Epithelial cell of prostate (primary cell): ENCODE data around the gene TNFRSF8.

Experiments used
- DNase-seq: peaks from one replicate; pipeline ENCODE4 v3.0.0-alpha.2; 2011; ENCODE audit warnings: low read depth, low spot score
- H3K27ac ChIP-seq: fragments of 450-650 bp; 2 replicates; pipeline ENCODE4 v1.5.1; 2017; ENCODE audit warnings: mild to moderate bottlenecking

TNFRSF8 gene

GRCh38 chr1:12168451-12169160 is 105.5 kb downstream of the TNFRSF8 start:
- no peak overlapping the region for H3K27ac ChIP-seq

GRCh38 chr1:12169442-12170135 is 106.5 kb downstream of the TNFRSF8 start:
- no peak overlapping the region for H3K27ac ChIP-seq
- no peak for DNase-seq

More at GRCh38 chr1:12168451-12169160, 105.5 kb downstream of the TNFRSF8 start:
- DNase-seq: no peak

- no peak for DNase-seq
- no peak overlapping the region for H3K27ac ChIP-seq
Measured at GRCh38 chr1:12170263-12170671, 107.2 kb downstream of the TNFRSF8 start.

- H3K27ac ChIP-seq: no peak overlapping the region
Measured at GRCh38 chr1:12171206-12172041, 108.3 kb downstream of the TNFRSF8 start.

GRCh38 chr1:12172042-12172851 is 109.1 kb downstream of the TNFRSF8 start:
- no peak overlapping the region for H3K27ac ChIP-seq
- DNase-seq: no peak

More at GRCh38 chr1:12171206-12172041, 108.3 kb downstream of the TNFRSF8 start:
- no peak for DNase-seq

GRCh38 chr1:12173041-12173509 is 110.0 kb downstream of the TNFRSF8 start:
- H3K27ac ChIP-seq: no peak overlapping the region
- no peak for DNase-seq

- no peak overlapping the region for H3K27ac ChIP-seq
- no peak for DNase-seq
Measured at GRCh38 chr1:12173631-12174121, 110.6 kb downstream of the TNFRSF8 start.

GRCh38 chr1:12174924-12175810 is 112.1 kb downstream of the TNFRSF8 start:
- H3K27ac ChIP-seq: no peak overlapping the region

GRCh38 chr1:12176298-12177118 is 113.4 kb downstream of the TNFRSF8 start:
- DNase-seq: no peak
- no peak overlapping the region for H3K27ac ChIP-seq

More at GRCh38 chr1:12174924-12175810, 112.1 kb downstream of the TNFRSF8 start:
- DNase-seq: no peak

- DNase-seq: no peak
- no peak overlapping the region for H3K27ac ChIP-seq
Measured at GRCh38 chr1:12177156-12177998, 114.3 kb downstream of the TNFRSF8 start.

- DNase-seq: no peak
- H3K27ac ChIP-seq: no peak overlapping the region
Measured at GRCh38 chr1:12177999-12178441, 114.9 kb downstream of the TNFRSF8 start.

GRCh38 chr1:12178511-12178910 is 115.4 kb downstream of the TNFRSF8 start:
- DNase-seq: no peak
- no peak overlapping the region for H3K27ac ChIP-seq

- no peak for DNase-seq
- H3K27ac ChIP-seq: no peak overlapping the region
Measured at GRCh38 chr1:12179111-12179519, 116.0 kb downstream of the TNFRSF8 start.

- no peak overlapping the region for H3K27ac ChIP-seq
- DNase-seq: no peak
Measured at GRCh38 chr1:12179676-12180075, 116.6 kb downstream of the TNFRSF8 start.

- DNase-seq: no peak
- H3K27ac ChIP-seq: no peak overlapping the region
Measured at GRCh38 chr1:12180315-12180714, 117.2 kb downstream of the TNFRSF8 start.

GRCh38 chr1:12180903-12181302 is 117.8 kb downstream of the TNFRSF8 start:
- DNase-seq: no peak
- H3K27ac ChIP-seq: no peak overlapping the region

- no peak for DNase-seq
- no peak overlapping the region for H3K27ac ChIP-seq
Measured at GRCh38 chr1:12181568-12181967, 118.5 kb downstream of the TNFRSF8 start.
